K562 (cell line): ENCODE data around the gene FAM53C. TPM values are rescaled to one million over a fixed set of nuclear protein-coding genes. Genes with fewer than 3 reads are reported as not detected.

Experiments used
- ATF7 ChIP-seq: fragments of 450-650 bp; IDR thresholded peaks from 2 replicates; pipeline ENCODE4 v1.7.1; 2014; ENCODE audit warnings: mild to moderate bottlenecking, moderate library complexity
- E2F3 ChIP-seq: fragments of 250-450 bp; sonication (Bioruptor Pico); IDR thresholded peaks from 2 replicates; pipeline ENCODE4 v1.4.0; 2020; ENCODE audit warnings: mild to moderate bottlenecking
- EP300 ChIP-seq: IDR thresholded peaks from 2 replicates; pipeline ENCODE4 v1.6.1; 2012; ENCODE audit warnings: low read length, improper control_type of control experiment
- HDAC2 ChIP-seq: fragments of 450-650 bp; IDR thresholded peaks from 2 replicates; pipeline ENCODE4 v1.6.1; 2016; ENCODE audit warnings: mild to moderate bottlenecking
- HDAC6 ChIP-seq: IDR thresholded peaks from 2 replicates; pipeline ENCODE4 v1.6.1; 2012; ENCODE audit warnings: low read depth, mild to moderate bottlenecking, control low read depth, inconsistent platforms, low read length, moderate library complexity
- NCOA1 ChIP-seq: fragments of 450-650 bp; IDR thresholded peaks from 2 replicates; pipeline ENCODE4 v1.6.1; 2016; ENCODE audit warnings: low read depth
- POLR2AphosphoS2 ChIP-seq: IDR thresholded peaks from 2 replicates; pipeline ENCODE4 v1.6.1; 2012; ENCODE audit warnings: low read length, improper control_type of control experiment
- POLR2B ChIP-seq: fragments of 450-650 bp; IDR thresholded peaks from 2 replicates; pipeline ENCODE4 v1.6.1; 2018; ENCODE audit warnings: low read depth; ENCODE audit not compliant: partially characterized antibody
- PYGO2 ChIP-seq: fragments of 450-650 bp; IDR thresholded peaks from 2 replicates; pipeline ENCODE4 v1.6.1; 2016; ENCODE audit warnings: mild to moderate bottlenecking, missing genetic modification characterization, moderate library complexity, missing compliant biosample characterization
- RBM15 ChIP-seq: fragments of 200-400 bp; formaldehyde crosslinking; IDR thresholded peaks from 2 replicates; pipeline ENCODE4 v1.6.1; 2018; ENCODE audit warnings: mild to moderate bottlenecking, low read length, moderate library complexity; ENCODE audit not compliant: insufficient read depth
- SRSF3 ChIP-seq: fragments of 200-400 bp; formaldehyde crosslinking; IDR thresholded peaks from 2 replicates; pipeline ENCODE4 v1.6.1; 2016; ENCODE audit warnings: mild to moderate bottlenecking, low read length, moderate library complexity; ENCODE audit not compliant: insufficient read depth
- TBP ChIP-seq: optimal IDR thresholded peaks from 2 replicates; pipeline ENCODE3; 2011; ENCODE audit warnings: low read depth, low read length, improper control_type of control experiment
- UBTF ChIP-seq, 2 experiments: IDR thresholded peaks; 2 replicates each; pipeline ENCODE4 v1.6.1; 2012; ENCODE audit warnings: improper control_type of control experiment in 2 of 2, low read depth in 2 of 2, low read length in 2 of 2, borderline replicate concordance in 1 of 2
- ZKSCAN8 ChIP-seq: fragments of 200-800 bp; sonication (Bioruptor generic); IDR thresholded peaks from 2 replicates; pipeline ENCODE4 v1.6.1; 2016; ENCODE audit warnings: missing genetic modification characterization, missing compliant biosample characterization
- ZNF24 ChIP-seq: fragments of 450-650 bp; IDR thresholded peaks from 2 replicates; pipeline ENCODE4 v1.6.1; 2016
- ZNF280B ChIP-seq: fragments of 250-450 bp; sonication (Bioruptor Pico); IDR thresholded peaks from 2 replicates; pipeline ENCODE4 v1.5.1; 2021; ENCODE audit warnings: mild to moderate bottlenecking
- ZNF609 ChIP-seq: sonication (generic); formaldehyde crosslinking; IDR thresholded peaks from 2 replicates; pipeline ENCODE4 v1.8.1; 2023; ENCODE audit warnings: missing genetic modification reagents, mild to moderate bottlenecking, borderline replicate concordance
- ZNF655 ChIP-seq: fragments of 250-450 bp; sonication (Bioruptor Pico); IDR thresholded peaks from 2 replicates; pipeline ENCODE4 v1.5.0; 2021
- polyA plus RNA-seq, 8 experiments: library from polyadenylated mRNA; depleted of rRNA in 4 of 8; stranded (reverse) in 5 of 8; unstranded in 3 of 8; fragments of >200 nt; fragmentation: Nextera tagmentation in 2 of 8; fragmentation: Illumina TruSeq in 1 of 8; extraction: Ambion mirVana in 2 of 8; extraction: Trizol in 1 of 8; gene quantifications; 2 replicates each; pipeline versions ENCODE4 v1.2.1 to v1.2.3, GENCODE V29; 2011 to 2014; ENCODE audit warnings: inconsistent platforms in 1 of 8, missing spikeins in 1 of 8
- total RNA-seq, 7 experiments: library from RNA; depleted of rRNA in 6 of 7; stranded (reverse); fragments of >200 nt in 6 of 7; fragmentation: Illumina TruSeq in 2 of 7; extraction: Trizol in 2 of 7; gene quantifications; 2 replicates each; pipeline versions ENCODE4 v1.2.1 to v1.2.3, GENCODE V29; 2011 to 2021; ENCODE audit warnings: low replicate concordance in 1 of 7

FAM53C gene
- total and polyA plus RNA-seq, 9 of the 15 experiments (the other 6 are each of a cell fraction or from before 2014, with no cell fraction given) = 9.7 to 38.5 (median 25.2) TPM

GRCh38 chr5:138331449-138332368 lies 6.4 kb upstream of the FAM53C start, which contains the start of gene CDC25C (continued):
- TF ChIP-seq ZNF609 (CRISPR knock-in tag) = no peak
- no peak for TF ChIP-seq POLR2AphosphoS2
- no peak for TF ChIP-seq ZNF655 (CRISPR knock-in tag)
- TF ChIP-seq SRSF3 = no peak
- no peak for TF ChIP-seq HDAC6
- no peak for TF ChIP-seq UBTF (IDR thresholded peaks at IDR 0.05; ENCODE audit: borderline replicate concordance in 1 of 2, low read depth in 2 of 2, low read length in 2 of 2)
- peak; percentile 83 for TF ChIP-seq HDAC2
- TF ChIP-seq NCOA1 = no peak
- TF ChIP-seq ZNF24 = peak; percentile 47; the same call in 1 of the 2 replicates
- TF ChIP-seq E2F3 = 0 out of 2 replicates have a peak, but pooled peaks have one; percentile 13
- peak; percentile 78 for TF ChIP-seq POLR2B
- no peak for TF ChIP-seq ZKSCAN8 (CRISPR knock-in tag)
- TF ChIP-seq ZNF280B = no peak
- peak; percentile 36 for TF ChIP-seq EP300
- TF ChIP-seq TBP = peak; percentile 91
- peak; percentile 72; the same call in 1 of the 2 replicates for TF ChIP-seq ATF7
- TF ChIP-seq PYGO2 = no peak
- TF ChIP-seq RBM15 = no peak
